GM19351 (cell line): ENCODE measurements around the gene KCNK10.
A peak's percentile ranks its signal among the peaks of the same experiment; 100 is the strongest.

ENCODE experiments used
- ATAC-seq: cut with Tn5 transposase; IDR thresholded peaks from one replicate; pipeline ENCODE4 v1.9.1; 2021; ENCODE audit warnings: mild to moderate bottlenecking, moderate library complexity; ENCODE audit not compliant: unreplicated experiment

KCNK10 gene

GRCh38 chr14:88323086-88323522 lies at the start of gene KCNK10:
Gene KCNK10, minus strand, starts transcription at chr14:88323269. Its CDS starts 471 bp downstream, at chr14:88322798.
- ATAC-seq, result peak; percentile 36

GRCh38 chr14:88369496-88369895 lies 46.4 kb upstream of the KCNK10 start:
- ATAC-seq, result no peak

- no peak for ATAC-seq
Measured at GRCh38 chr14:88364710-88365413, 41.8 kb upstream of the KCNK10 start.

- no peak for ATAC-seq
Measured at GRCh38 chr14:88363644-88364043, 40.6 kb upstream of the KCNK10 start.

GRCh38 chr14:88359500-88359899 lies 36.4 kb upstream of the KCNK10 start:
- no peak for ATAC-seq

GRCh38 chr14:88354358-88354757 lies 31.3 kb upstream of the KCNK10 start:
- no peak for ATAC-seq

GRCh38 chr14:88352698-88353097 lies 29.6 kb upstream of the KCNK10 start:
- no peak for ATAC-seq

GRCh38 chr14:88351966-88352691 lies 29.1 kb upstream of the KCNK10 start:
- no peak for ATAC-seq

- no peak for ATAC-seq
Measured at GRCh38 chr14:88348546-88348945, 25.5 kb upstream of the KCNK10 start.

- ATAC-seq, result no peak
Measured at GRCh38 chr14:88346048-88346639, 23.1 kb upstream of the KCNK10 start.

- ATAC-seq, result no peak
Measured at GRCh38 chr14:88342980-88343379, 19.9 kb upstream of the KCNK10 start.

- no peak for ATAC-seq
Measured at GRCh38 chr14:88340357-88340756, 17.3 kb upstream of the KCNK10 start.

GRCh38 chr14:88333036-88333435 lies 10.0 kb upstream of the KCNK10 start:
- no peak for ATAC-seq

- no peak for ATAC-seq
Measured at GRCh38 chr14:88327497-88327896, 4.4 kb upstream of the KCNK10 start.

GRCh38 chr14:88326352-88327103 lies 3.5 kb upstream of the KCNK10 start:
- ATAC-seq, result no peak

- no peak for ATAC-seq
Measured at GRCh38 chr14:88325883-88326282, 2.8 kb upstream of the KCNK10 start.

- ATAC-seq, result no peak
Measured at GRCh38 chr14:88324930-88325329, 1.9 kb upstream of the KCNK10 start.

GRCh38 chr14:88324491-88324890 lies 1.4 kb upstream of the KCNK10 start:
- ATAC-seq, result no peak

- peak; percentile 86 for ATAC-seq
Measured at GRCh38 chr14:88323523-88324199, 592 bp upstream of the KCNK10 start.

- no peak for ATAC-seq
Measured at GRCh38 chr14:88322504-88323085, 474 bp downstream of the KCNK10 start.
